Smooth muscle cell (in vitro differentiated cells): ENCODE results near the gene TMIGD3. TPM values are rescaled to one million over a fixed set of nuclear protein-coding genes. Genes with fewer than 3 reads are reported as not detected.
"Not testable (repeated sequence)": the region's sequence is repeated elsewhere in the genome, so short reads cannot be mapped to it uniquely, and the experiment has no call there.

Experiments used
- DNase-seq: peaks from one replicate; lab custom pipeline; 2025; ENCODE audit not compliant: unreplicated experiment; lab: John Stamatoyannopoulos, UW
- H2AFZ ChIP-seq: fragments of 200-600 bp; sonication (generic); 2 replicates; pipeline ENCODE4 v1.6.0; 2016; ENCODE audit warnings: antibody characterized with exemption, low read depth, mild to moderate bottlenecking
- H3F3A ChIP-seq: fragments of 200-600 bp; sonication (generic); 2 replicates; pipeline ENCODE4 v1.6.0; 2017; ENCODE audit warnings: antibody characterized with exemption, low read depth
- H3K27ac ChIP-seq: fragments of 200-600 bp; sonication (generic); 2 replicates; pipeline ENCODE4 v1.5.1; 2016; ENCODE audit warnings: low read depth, mild to moderate bottlenecking
- H3K27me3 ChIP-seq: fragments of 200-600 bp; sonication (generic); 2 replicates; pipeline ENCODE4 v1.6.1; 2016; ENCODE audit warnings: low read depth, mild to moderate bottlenecking
- H3K36me3 ChIP-seq: fragments of 200-600 bp; sonication (generic); 2 replicates; pipeline ENCODE4 v1.5.1; 2016; ENCODE audit warnings: low read depth
- H3K4me1 ChIP-seq: fragments of 200-600 bp; sonication (generic); 2 replicates; pipeline ENCODE4 v1.5.1; 2016; ENCODE audit warnings: low read depth
- H3K4me2 ChIP-seq: fragments of 200-600 bp; sonication (generic); 2 replicates; pipeline ENCODE4 v1.6.0; 2016; ENCODE audit warnings: mild to moderate bottlenecking
- H3K4me3 ChIP-seq: fragments of 200-600 bp; sonication (generic); 2 replicates; pipeline ENCODE4 v1.5.1; 2016; ENCODE audit warnings: mild to moderate bottlenecking
- H3K79me2 ChIP-seq: fragments of 200-600 bp; sonication (generic); 2 replicates; pipeline ENCODE4 v1.6.0; 2016; ENCODE audit warnings: low read depth, mild to moderate bottlenecking
- H3K9ac ChIP-seq: fragments of 200-600 bp; sonication (generic); 2 replicates; pipeline ENCODE4 v1.6.0; 2016; ENCODE audit warnings: low read depth
- H3K9me3 ChIP-seq: fragments of 200-600 bp; sonication (generic); replicated peaks from 2 replicates; pipeline ENCODE4 v1.5.1; 2016; ENCODE audit warnings: low read depth
- H4K20me1 ChIP-seq: fragments of 200-600 bp; sonication (generic); 2 replicates; pipeline ENCODE4 v1.6.0; 2016; ENCODE audit warnings: low read depth
- WGBS: methylation state at CpG from one replicate; pipeline ENCODE4 v1.1.7; 2016; ENCODE audit warnings: low lambda C conversion rate; 5-methylcytosine and 5-hydroxymethylcytosine counted together
- polyA plus RNA-seq: library from polyadenylated mRNA; unstranded; fragments of >200 nt; fragmentation: Nextera tagmentation; extraction: Ambion mirVana; gene quantifications from 2 replicates; pipeline ENCODE4 v1.2.1, GENCODE V29; 2016
- total RNA-seq: library from RNA; depleted of rRNA; stranded (reverse); fragments of >200 nt; gene quantifications from 2 replicates; pipeline ENCODE4 v1.2.3, GENCODE V29; 2014
- TF ChIP-seq, protein P1 (sequence below): fragments of 200-600 bp; sonication (generic); IDR thresholded peaks from 2 replicates; pipeline ENCODE4 v1.5.1; 2017; ENCODE audit warnings: borderline replicate concordance, mild to moderate bottlenecking, antibody characterized with exemption; ENCODE audit not compliant: insufficient read depth, poor library complexity, severe bottlenecking

The TMIGD3 gene
- total and polyA plus RNA-seq, 2 experiments from 2014 or later = not detected

DNA sequence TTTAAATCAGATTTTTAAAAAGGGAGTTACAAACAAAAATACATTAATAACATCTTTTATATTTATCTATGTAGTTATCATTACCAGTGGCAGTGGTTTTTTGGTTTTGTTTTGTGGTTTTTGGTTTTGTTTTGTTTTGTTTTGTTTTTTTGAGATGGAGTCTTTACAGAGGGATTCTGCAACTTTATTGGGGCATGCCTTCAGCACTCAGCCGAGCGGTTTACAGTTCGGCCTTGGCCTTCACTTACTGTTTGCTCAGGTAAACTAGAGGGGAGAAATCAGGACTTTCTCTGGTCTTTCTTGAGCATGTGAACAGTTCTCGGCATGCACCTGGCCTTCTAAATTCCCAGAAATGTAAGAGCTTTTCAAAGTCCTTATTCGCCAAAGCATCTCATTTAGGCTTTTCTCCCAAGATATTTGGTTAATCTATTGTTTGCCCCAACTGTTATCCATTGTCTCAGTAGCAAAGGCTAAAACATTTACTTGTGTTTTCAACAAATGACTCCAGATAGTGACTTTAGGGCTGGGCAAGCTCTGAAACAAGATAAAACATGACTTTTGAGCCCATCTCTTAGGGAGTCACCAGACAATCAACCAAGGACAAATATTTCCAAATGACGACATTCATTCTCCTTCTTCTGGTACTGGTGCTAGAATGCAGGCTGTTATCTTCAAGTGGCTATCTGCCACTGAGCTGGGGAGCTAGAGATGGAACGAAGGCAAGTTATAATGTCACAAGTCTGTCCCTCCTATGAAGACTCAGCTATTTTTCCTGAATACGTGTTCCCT, 48.4 kb upstream of the TMIGD3 start:
- TF ChIP-seq, protein P1, sequence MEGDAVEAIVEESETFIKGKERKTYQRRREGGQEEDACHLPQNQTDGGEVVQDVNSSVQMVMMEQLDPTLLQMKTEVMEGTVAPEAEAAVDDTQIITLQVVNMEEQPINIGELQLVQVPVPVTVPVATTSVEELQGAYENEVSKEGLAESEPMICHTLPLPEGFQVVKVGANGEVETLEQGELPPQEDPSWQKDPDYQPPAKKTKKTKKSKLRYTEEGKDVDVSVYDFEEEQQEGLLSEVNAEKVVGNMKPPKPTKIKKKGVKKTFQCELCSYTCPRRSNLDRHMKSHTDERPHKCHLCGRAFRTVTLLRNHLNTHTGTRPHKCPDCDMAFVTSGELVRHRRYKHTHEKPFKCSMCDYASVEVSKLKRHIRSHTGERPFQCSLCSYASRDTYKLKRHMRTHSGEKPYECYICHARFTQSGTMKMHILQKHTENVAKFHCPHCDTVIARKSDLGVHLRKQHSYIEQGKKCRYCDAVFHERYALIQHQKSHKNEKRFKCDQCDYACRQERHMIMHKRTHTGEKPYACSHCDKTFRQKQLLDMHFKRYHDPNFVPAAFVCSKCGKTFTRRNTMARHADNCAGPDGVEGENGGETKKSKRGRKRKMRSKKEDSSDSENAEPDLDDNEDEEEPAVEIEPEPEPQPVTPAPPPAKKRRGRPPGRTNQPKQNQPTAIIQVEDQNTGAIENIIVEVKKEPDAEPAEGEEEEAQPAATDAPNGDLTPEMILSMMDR = no peak
- Histone ChIP-seq H4K20me1 (no peaks in the 10 kb centered on the region), H3K27ac (no peak overlapping the region), H3K79me2 (no peaks in the 10 kb centered on the region), H3K4me1 (no peaks in the 10 kb centered on the region), H3F3A (no peaks in the 10 kb centered on the region), H3K9ac (no peak overlapping the region), H3K9me3 (no peaks in the 10 kb centered on the region), H3K36me3 (no peaks in the 10 kb centered on the region), H3K4me2 (no peak overlapping the region), H3K4me3 (no peak overlapping the region), H2AFZ (no peak overlapping the region), H3K27me3 (no peaks in the 10 kb centered on the region)
- 88% methylated on average over 8 of the region's 8 CpGs for WGBS
- DNase-seq = no peak

DNA sequence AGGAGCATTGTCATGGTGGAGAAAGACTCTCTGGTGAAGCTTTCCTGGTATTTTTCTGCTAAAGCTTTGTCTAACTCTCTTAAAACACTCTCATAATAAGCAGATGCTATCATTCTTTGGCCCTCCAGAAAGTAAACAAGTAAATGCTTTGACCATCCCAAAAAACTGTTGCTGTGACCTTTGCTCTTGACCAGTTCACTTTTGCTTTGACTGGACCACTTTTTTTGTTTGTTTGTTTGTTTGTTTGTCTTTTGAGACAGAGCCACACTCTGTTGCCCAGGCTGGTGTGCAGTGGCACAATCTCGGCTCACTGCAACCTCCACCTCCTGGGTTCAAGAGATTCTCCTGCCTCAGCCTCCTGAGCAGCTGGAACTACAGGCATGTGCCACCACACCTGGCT, 44.4 kb upstream of the TMIGD3 start:
- not testable (repeated sequence) for H3K27me3 ChIP-seq, H3K9ac ChIP-seq, H3K4me3 ChIP-seq, H3K27ac ChIP-seq, H2AFZ ChIP-seq, H3K9me3 ChIP-seq, H3F3A ChIP-seq, DNase-seq, H3K36me3 ChIP-seq, H3K4me1 ChIP-seq, H4K20me1 ChIP-seq, H3K79me2 ChIP-seq, H3K4me2 ChIP-seq
- WGBS = 95% methylated on average over 1 of the region's 1 CpG

DNA sequence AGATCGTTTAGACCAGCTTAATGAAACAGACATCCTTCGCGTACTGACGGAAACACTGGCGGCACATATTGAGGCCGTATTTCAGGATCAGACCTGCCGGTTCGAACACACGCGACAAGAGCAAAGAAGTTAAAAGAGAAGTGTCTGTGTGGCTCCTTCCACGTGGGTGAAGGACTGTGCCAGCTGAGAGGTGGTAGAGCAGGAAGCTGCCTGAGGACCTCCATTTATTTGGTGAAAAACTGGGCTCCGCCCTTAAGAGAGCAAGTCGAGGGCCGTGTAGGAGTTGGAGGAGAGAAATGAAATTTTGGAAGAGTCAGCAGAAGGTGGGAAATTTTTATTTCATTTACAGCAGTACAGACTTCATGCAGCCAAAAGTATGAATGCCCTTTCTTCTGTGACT, 38.8 kb upstream of the TMIGD3 start:
- Histone ChIP-seq H3K79me2 (no peaks in the 10 kb centered on the region), H3K4me2 (peak overlapping the region; percentile 61), H3K9ac (no peak overlapping the region), H3K27me3 (no peaks in the 10 kb centered on the region), H3K4me1 (no peaks in the 10 kb centered on the region), H3K36me3 (no peaks in the 10 kb centered on the region), H3K27ac (no peak overlapping the region), H2AFZ (peak overlapping the region; percentile 74), H4K20me1 (no peaks in the 10 kb centered on the region), H3K9me3 (no peaks in the 10 kb centered on the region), H3K4me3 (no peak overlapping the region), H3F3A (no peaks in the 10 kb centered on the region)
- TF ChIP-seq, protein P1 = no peak
- WGBS = 49% methylated on average over 14 of the region's 14 CpGs
- no peak for DNase-seq

DNA sequence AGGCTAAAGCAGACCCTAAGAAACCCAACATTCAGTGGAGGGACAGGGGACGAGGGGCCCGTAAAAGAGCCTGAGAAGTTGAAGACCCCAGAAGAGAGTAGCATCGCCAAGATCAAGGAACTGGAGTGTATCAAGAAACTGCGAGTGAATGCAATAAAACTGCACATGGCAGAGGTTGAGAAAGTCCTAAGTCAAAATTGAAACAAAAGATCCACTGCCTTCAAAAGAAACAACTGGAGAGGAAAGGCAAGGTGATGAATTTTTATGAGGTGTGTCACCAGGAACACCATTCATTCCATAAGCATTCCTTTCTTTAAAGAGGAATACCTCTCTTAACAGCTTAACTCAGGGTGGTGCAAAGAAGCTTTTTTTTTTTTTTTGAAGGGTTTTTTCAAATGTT, 38.3 kb upstream of the TMIGD3 start:
- Histone ChIP-seq H3K36me3 (no peaks in the 10 kb centered on the region), H3K27ac (no peak overlapping the region), H3K9ac (no peak overlapping the region), H3K79me2 (no peaks in the 10 kb centered on the region), H2AFZ (peak overlapping the region; percentile 74), H3K4me2 (peak overlapping the region; percentile 61), H4K20me1 (no peaks in the 10 kb centered on the region), H3K27me3 (no peaks in the 10 kb centered on the region), H3F3A (no peaks in the 10 kb centered on the region), H3K4me3 (no peak overlapping the region), H3K4me1 (no peaks in the 10 kb centered on the region), H3K9me3 (no peaks in the 10 kb centered on the region)
- TF ChIP-seq, protein P1 = no peak
- no peak for DNase-seq
- WGBS = 63% methylated on average over 4 of the region's 4 CpGs
